Kidney (tissue), 14 donors: ENCODE results near the gene ABCB9. TPM values are rescaled to one million over a fixed set of nuclear protein-coding genes. Genes with fewer than 3 reads are reported as not detected.

Source experiments
- DNase-seq, 5 donors: peaks; one replicate each; pipeline ENCODE4 v3.0.0-alpha.2; 2013 to 2020
- FAIRE-seq: peaks from 2 replicates; lab custom pipeline; 2012; peaks lifted over from hg19 to GRCh38; lab: Jason Lieb, UNC
- H3K27ac ChIP-seq, 2 donors: one replicate each; pipeline ENCODE4 v1.7.0; 2013; ENCODE audit warnings: low read depth in 2 of 2, low read length in 2 of 2, inconsistent platforms in 1 of 2
- H3K27me3 ChIP-seq: one replicate; pipeline ENCODE4 v1.7.1; 2013; ENCODE audit warnings: low read length, inconsistent platforms; ENCODE audit not compliant: control insufficient read depth, insufficient read depth
- H3K36me3 ChIP-seq, 3 donors: one replicate each; pipeline versions ENCODE4 v1.7.0 to v1.7.1; 2013; ENCODE audit warnings: low read length in 3 of 3, control low read depth in 1 of 3, inconsistent platforms in 1 of 3; ENCODE audit not compliant: insufficient read depth in 3 of 3, control insufficient read depth in 2 of 3
- H3K4me1 ChIP-seq, 3 donors: one replicate each; pipeline versions ENCODE4 v1.7.0 to v1.7.1; 2013; ENCODE audit warnings: low read length in 3 of 3, inconsistent platforms in 1 of 3, low read depth in 1 of 3; ENCODE audit not compliant: control insufficient read depth in 2 of 3, insufficient read depth in 2 of 3
- H3K4me3 ChIP-seq, 3 donors: one replicate each; pipeline versions ENCODE4 v1.7.0 to v1.8.1; 2013; ENCODE audit warnings: low read length in 3 of 3, control low read depth in 1 of 3, inconsistent platforms in 1 of 3
- H3K9ac ChIP-seq, 3 donors: one replicate each; pipeline versions ENCODE4 v1.7.0 to v1.7.1; 2013; ENCODE audit warnings: low read length in 3 of 3, control low read depth in 1 of 3, inconsistent platforms in 1 of 3
- H3K9me3 ChIP-seq, 3 donors: one replicate each; pipeline versions ENCODE4 v1.7.0 to v1.7.1; 2013; ENCODE audit warnings: low read length in 3 of 3, control low read depth in 1 of 3, inconsistent platforms in 1 of 3; ENCODE audit not compliant: control insufficient read depth in 2 of 3, insufficient read depth in 1 of 3
- intact Hi-C: fragments of 100-400 bp; cut with DNase I; formaldehyde crosslinking; loops from one replicate; pipeline ENCODE4 v1.11.1; 2022
- polyA plus RNA-seq: library from polyadenylated mRNA; stranded (reverse); fragments of 350-450 nt; fragmentation: Illumina TruSeq; extraction: RNeasy Lipid Tissue Mini Kit (QIAGEN cat#74804); gene quantifications from one replicate; pipeline ENCODE4 v1.2.3, GENCODE V29; 2014; ENCODE audit warnings: low read depth, low replicate concordance; ENCODE audit not compliant: insufficient read depth
- total RNA-seq: library from RNA; stranded (reverse); fragmentation: NEBNext Ultra II Directional; extraction: Animal tissue kit (Norgen Biotek cat#: 25700); gene quantifications from one replicate; pipeline ENCODE4 v1.2.1, GENCODE V29; 2021
- TF ChIP-seq, protein P1 (sequence below): IDR thresholded peaks from 3 replicates; pipeline ENCODE4 v1.5.1; 2012; ENCODE audit warnings: mild to moderate bottlenecking, moderate library complexity, borderline replicate concordance; ENCODE audit not compliant: insufficient read depth; ENCODE audit errors: extremely low read depth
- donor health status: control.
- donor health status: control.
- donor health status: control.
- donor health status: control.
- donor health status: control.
- donor health status: DM: yes; HTN: yes; CAD: no.
- donor health status: Normal renal cell carcinoma (clear cell type).

The ABCB9 gene
- total and polyA plus RNA-seq, 2 donors from 2014 or later, result 4.6 to 7.6 TPM

DNA sequence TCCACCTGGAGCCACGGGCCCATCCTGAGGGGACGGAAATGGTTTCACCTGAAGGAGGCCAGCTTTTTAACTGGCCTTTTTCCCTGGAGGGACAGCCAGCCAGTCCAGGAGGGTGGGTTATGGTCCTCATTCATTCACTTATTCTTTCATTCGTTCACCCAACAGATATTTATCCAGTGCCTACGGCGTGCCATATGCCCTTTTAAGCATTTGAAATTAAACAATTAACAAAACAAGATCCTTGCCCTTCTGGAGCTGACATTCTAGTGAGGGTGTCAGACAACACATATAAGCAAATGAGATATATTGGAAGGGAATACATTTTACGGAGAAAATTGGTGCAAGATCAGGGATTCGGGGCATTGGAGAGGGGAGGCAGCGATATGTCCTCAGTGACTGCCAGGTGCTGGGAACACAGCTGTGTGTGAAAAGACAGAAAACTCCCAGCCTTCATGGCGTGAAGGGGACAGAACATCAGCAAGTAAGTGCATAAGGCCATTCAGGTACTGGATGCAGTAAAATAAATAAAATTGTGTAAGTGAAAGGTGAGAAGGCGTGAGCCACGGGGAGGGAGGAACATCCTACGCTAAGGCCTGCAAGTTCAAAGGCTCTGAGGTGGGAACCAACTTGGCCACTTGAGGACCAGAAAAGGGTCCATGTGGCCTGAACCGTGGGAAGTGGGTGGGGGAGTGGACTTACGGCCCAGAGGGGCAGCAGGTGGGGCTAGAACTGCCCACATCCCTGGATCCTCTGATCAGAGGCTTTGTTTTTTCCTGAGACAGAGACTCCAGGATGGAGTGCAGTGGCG lies 684 bp upstream of the ABCB9 start:
- H3K4me3 ChIP-seq, result no peak overlapping the region
- H3K36me3 ChIP-seq, result no peaks in the 10 kb centered on the region
- intact Hi-C loops, result no loop called here
- peaks cover 0 to 21% (median 15%) of the 10 kb centered on the region in 3 donors for H3K4me1 ChIP-seq
- no peaks in the 10 kb centered on the region for H3K9me3 ChIP-seq
- H3K27me3 ChIP-seq, result no peaks in the 10 kb centered on the region
- H3K27ac ChIP-seq, result no peak overlapping the region
- no peak overlapping the region for H3K9ac ChIP-seq
- TF ChIP-seq, protein P1, sequence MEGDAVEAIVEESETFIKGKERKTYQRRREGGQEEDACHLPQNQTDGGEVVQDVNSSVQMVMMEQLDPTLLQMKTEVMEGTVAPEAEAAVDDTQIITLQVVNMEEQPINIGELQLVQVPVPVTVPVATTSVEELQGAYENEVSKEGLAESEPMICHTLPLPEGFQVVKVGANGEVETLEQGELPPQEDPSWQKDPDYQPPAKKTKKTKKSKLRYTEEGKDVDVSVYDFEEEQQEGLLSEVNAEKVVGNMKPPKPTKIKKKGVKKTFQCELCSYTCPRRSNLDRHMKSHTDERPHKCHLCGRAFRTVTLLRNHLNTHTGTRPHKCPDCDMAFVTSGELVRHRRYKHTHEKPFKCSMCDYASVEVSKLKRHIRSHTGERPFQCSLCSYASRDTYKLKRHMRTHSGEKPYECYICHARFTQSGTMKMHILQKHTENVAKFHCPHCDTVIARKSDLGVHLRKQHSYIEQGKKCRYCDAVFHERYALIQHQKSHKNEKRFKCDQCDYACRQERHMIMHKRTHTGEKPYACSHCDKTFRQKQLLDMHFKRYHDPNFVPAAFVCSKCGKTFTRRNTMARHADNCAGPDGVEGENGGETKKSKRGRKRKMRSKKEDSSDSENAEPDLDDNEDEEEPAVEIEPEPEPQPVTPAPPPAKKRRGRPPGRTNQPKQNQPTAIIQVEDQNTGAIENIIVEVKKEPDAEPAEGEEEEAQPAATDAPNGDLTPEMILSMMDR, result no peak
- DNase-seq, result peak in 4 of 5 donors; percentile 44 to 72 (median 54)
- no peak for FAIRE-seq

- Histone ChIP-seq H3K4me1 (peaks cover 0 to 24% (median 19%) of the 10 kb centered on the region in 3 donors), H3K36me3 (no peaks in the 10 kb centered on the region), H3K27me3 (no peaks in the 10 kb centered on the region), H3K4me3 (peak overlapping the region in 1 of 3 donors; percentile 75), H3K9me3 (no peaks in the 10 kb centered on the region), H3K27ac (no peak overlapping the region), H3K9ac (no peak overlapping the region)
- intact Hi-C loops, result no loop called here
- TF ChIP-seq, protein P1, result no peak
- no peak for FAIRE-seq
- peak in 2 of 5 donors; percentile 58 to 64 for DNase-seq
Observed at GRCh38 chr12:122965321-122965751, 927 bp downstream of the ABCB9 start.

GRCh38 chr12:122964439-122965257 lies 1.6 kb downstream of the ABCB9 start:
- Histone ChIP-seq H3K27me3 (no peaks in the 10 kb centered on the region), H3K27ac (no peak overlapping the region), H3K4me1 (peaks cover 0 to 24% (median 19%) of the 10 kb centered on the region in 3 donors), H3K9ac (no peak overlapping the region), H3K9me3 (no peaks in the 10 kb centered on the region), H3K4me3 (peak overlapping the region in 1 of 3 donors; percentile 6), H3K36me3 (peaks cover 0 to 5% (median 0%) of the 10 kb centered on the region in 3 donors)
- intact Hi-C loops, result no loop called here
- FAIRE-seq (no peak), DNase-seq (peak in 2 of 5 donors; percentile 36 to 57)
- TF ChIP-seq, protein P1, result no peak
